ENCODE data around the gene CASR. TPM values are rescaled to one million over a fixed set of nuclear protein-coding genes. Genes with fewer than 3 reads are reported as not detected.

The CASR gene
- total RNA-seq, 4 donors from 2014 or later: 0.39 TPM; not detected in 3

- Histone ChIP-seq H3K27me3 (no peaks in the 10 kb centered on the region), H3K27ac (no peak overlapping the region), H3K4me1 (peaks cover 0 to under 1% (median 0%) of the 10 kb centered on the region in 4 donors), H3K4me3 (no peak overlapping the region), H3K36me3 (no peaks in the 10 kb centered on the region), H3K9me3 (no peaks in the 10 kb centered on the region)
- TF ChIP-seq CTCF (IDR thresholded peaks at IDR 0.05) (no peak), EP300 (IDR thresholded peaks at IDR 0.05) (no peak), POLR2A (IDR thresholded peaks at IDR 0.05) (no peak)
- DNase-seq (ENCODE audit: low spot score in 2 of 2): no peak
Observed at GRCh38 chr3:122263974-122264588, 80.6 kb downstream of the CASR start.

- Histone ChIP-seq H3K27ac (no peak overlapping the region), H3K27me3 (no peaks in the 10 kb centered on the region), H3K36me3 (no peaks in the 10 kb centered on the region), H3K4me1 (no peaks in the 10 kb centered on the region), H3K4me3 (no peak overlapping the region), H3K9me3 (no peaks in the 10 kb centered on the region)
- 69 to 72% methylated on average over 3 of the region's 3 CpGs for WGBS, 2 donors
- TF ChIP-seq POLR2A (IDR thresholded peaks at IDR 0.05) (no peak), EP300 (IDR thresholded peaks at IDR 0.05) (no peak), CTCF (IDR thresholded peaks at IDR 0.05) (no peak)
- DNase-seq (ENCODE audit: low spot score in 2 of 2): no peak
Observed at GRCh38 chr3:122265957-122266356, 82.5 kb downstream of the CASR start.

GRCh38 chr3:122268257-122269024 is 85.0 kb downstream of the CASR start:
- Histone ChIP-seq H3K27ac (no peak overlapping the region), H3K4me1 (no peaks in the 10 kb centered on the region), H3K4me3 (no peak overlapping the region), H3K27me3 (no peaks in the 10 kb centered on the region), H3K9me3 (no peaks in the 10 kb centered on the region), H3K36me3 (no peaks in the 10 kb centered on the region)
- no peak for DNase-seq (ENCODE audit: low spot score in 2 of 2)
- TF ChIP-seq POLR2A (IDR thresholded peaks at IDR 0.05) (no peak), CTCF (IDR thresholded peaks at IDR 0.05) (no peak), EP300 (IDR thresholded peaks at IDR 0.05) (no peak)
- 80 to 91% methylated on average over 1 of the region's 1 CpG for WGBS, 2 donors

- Histone ChIP-seq H3K4me3 (no peak overlapping the region), H3K27me3 (no peaks in the 10 kb centered on the region), H3K9me3 (no peaks in the 10 kb centered on the region), H3K4me1 (no peaks in the 10 kb centered on the region), H3K27ac (no peak overlapping the region), H3K36me3 (no peaks in the 10 kb centered on the region)
- TF ChIP-seq EP300 (IDR thresholded peaks at IDR 0.05) (no peak), POLR2A (IDR thresholded peaks at IDR 0.05) (no peak), CTCF (IDR thresholded peaks at IDR 0.05) (no peak)
- WGBS, 2 donors: 81 to 89% methylated on average over 2 of the region's 2 CpGs
- DNase-seq (ENCODE audit: low spot score in 2 of 2): no peak
Observed at GRCh38 chr3:122269045-122269444, 85.6 kb downstream of the CASR start.

- no peaks in the 10 kb centered on the region for H3K36me3 ChIP-seq
- no peak overlapping the region for H3K4me3 ChIP-seq
- no peak for DNase-seq (ENCODE audit: low spot score in 2 of 2)
- 84 to 87% methylated on average over 3 of the region's 3 CpGs for WGBS, 2 donors
- H3K27me3 ChIP-seq: no peaks in the 10 kb centered on the region
- no peaks in the 10 kb centered on the region for H3K4me1 ChIP-seq
- TF ChIP-seq CTCF (IDR thresholded peaks at IDR 0.05): no peak
- TF ChIP-seq POLR2A (IDR thresholded peaks at IDR 0.05): no peak
- no peak for TF ChIP-seq EP300 (IDR thresholded peaks at IDR 0.05)
- H3K27ac ChIP-seq: no peak overlapping the region
- H3K9me3 ChIP-seq: no peaks in the 10 kb centered on the region
Observed at GRCh38 chr3:122271246-122271898, 87.9 kb downstream of the CASR start.

Measured in tibial nerve (tissue), 4 donors.